GM18858 (cell line): ENCODE data around the gene SH3GL3.

ENCODE experiments used
- ATAC-seq: cut with Tn5 transposase; IDR thresholded peaks from one replicate; pipeline ENCODE4 v1.9.1; 2021; ENCODE audit not compliant: unreplicated experiment

The SH3GL3 gene

DNA sequence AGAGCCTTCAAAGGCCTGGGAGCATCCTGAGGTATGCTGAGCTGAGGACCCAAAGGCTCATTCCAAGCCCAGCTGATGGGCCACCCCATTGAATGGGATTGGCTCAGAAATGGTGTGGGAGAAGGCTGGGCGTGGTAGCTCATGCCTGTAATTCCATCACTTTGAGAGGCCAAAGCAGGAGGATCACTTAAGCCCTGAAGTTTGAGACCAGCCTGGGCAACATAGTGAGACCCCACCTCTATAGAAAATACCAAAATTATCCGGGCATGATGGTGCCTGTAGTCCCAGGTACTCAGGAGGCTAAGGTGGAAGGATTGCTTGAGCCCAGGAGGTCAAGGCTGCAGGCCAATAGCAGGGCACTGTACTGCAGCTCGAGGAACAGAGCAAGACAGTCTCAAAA, 163.0 kb downstream of the SH3GL3 start:
- ATAC-seq = no peak

DNA sequence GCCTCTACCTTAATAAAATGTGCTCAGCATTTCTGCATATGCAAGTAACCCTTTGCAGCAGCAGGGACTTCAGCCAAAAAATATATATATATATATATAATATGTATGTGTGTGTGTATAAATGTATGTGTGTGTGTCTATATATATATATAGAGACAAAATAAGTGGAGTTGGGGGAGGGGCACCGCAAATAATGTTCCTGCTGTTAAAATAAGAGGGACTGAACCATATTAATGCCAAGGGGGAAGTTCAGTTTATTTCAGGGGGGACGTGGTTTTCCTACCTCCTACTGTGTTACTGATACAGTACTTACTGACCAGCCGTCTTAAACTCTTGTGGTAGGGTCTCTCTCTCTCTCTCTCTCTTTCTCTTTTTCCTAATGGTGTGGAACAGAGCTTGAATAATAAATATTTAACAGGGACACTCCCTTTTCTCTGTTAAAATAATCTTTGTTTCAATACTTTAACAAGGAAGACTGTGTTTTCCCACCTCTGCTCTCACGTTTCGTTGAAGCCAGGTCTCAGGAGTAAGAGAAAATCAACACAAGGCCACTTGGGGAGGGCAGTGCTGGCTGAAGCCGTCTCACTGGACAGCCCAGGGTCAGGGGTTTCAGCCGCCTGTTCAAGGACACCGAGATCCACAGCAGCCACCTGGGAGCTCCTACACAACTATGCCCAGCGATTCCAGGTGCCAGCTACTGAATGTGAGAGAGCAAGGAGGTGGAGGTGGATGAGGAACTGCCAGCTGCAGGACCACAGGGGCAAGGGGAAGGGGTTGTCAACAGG, 164.0 kb downstream of the SH3GL3 start:
- no peak for ATAC-seq

DNA sequence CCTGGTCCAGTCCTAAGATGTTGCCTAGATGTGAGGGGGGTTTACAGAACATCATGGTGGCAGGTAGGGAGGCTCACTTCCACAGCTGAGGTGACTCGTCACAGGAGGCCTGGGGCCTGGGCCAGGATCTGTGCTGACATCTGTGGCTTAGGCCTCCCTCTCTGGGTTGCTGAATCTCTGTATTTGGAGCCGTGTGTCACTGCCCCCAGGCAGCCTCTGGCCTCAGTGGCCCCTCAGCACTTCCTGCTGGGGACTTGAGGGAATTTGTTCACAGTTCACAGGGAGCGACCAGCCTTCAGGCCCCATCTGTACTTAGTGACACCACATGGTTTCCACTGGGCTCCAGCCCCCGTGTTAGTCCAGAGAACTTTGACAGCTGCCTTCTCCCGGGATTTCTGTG, 165.1 kb downstream of the SH3GL3 start:
- no peak for ATAC-seq

GRCh38 chr15:83612898-83613635, 165.9 kb downstream of the SH3GL3 start:
- no peak for ATAC-seq

GRCh38 chr15:83613714-83614113, 166.6 kb downstream of the SH3GL3 start:
- no peak for ATAC-seq

DNA sequence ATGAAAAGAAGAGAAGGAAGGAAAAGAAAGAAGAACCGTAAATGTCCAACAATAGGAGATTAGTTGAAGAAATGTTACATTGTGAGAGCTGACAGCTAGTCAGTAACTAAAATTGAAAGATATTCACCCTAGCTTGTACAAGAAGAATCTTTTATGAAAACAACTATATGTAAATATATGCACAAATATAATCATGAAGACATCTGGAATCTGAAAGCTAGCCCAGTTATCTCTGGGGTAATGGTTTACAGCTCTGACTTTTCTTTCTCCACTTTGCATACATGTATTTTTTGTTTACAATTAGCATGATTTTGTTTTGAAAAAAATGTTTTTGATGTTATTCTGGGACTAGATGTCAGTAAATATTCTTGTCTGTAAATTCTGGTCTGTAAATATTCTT, 169.7 kb downstream of the SH3GL3 start:
- ATAC-seq = no peak

DNA sequence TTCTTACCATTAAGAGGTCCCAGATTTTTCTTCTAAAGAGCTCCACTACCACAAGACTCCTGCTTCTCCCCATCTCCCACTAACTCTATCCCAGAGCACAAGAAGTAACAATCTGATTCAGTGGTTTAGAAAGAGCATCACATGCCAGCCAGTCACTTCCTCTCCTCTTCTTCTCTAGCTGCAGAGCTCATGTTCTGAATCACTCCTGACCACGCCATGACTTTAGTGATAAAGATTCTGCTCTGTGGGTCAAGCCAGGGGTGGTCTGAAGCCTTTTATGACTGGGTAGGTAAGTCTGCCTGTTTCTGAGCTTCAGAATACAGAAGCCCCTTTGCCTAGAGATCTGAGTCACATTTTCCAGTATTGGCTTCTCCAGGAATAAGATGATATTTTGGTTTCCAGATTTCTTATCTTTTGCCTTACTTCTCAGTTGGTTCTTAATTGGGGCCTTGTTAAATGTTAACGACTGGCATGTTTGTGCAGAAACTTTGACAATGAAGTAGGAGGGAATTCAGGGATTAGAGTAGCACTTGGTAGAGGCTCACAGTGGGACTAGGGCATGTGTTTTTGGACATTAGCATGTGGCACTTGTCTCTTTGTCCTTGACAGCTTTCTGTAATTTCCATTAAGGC, 179.1 kb downstream of the SH3GL3 start:
- ATAC-seq = no peak

DNA sequence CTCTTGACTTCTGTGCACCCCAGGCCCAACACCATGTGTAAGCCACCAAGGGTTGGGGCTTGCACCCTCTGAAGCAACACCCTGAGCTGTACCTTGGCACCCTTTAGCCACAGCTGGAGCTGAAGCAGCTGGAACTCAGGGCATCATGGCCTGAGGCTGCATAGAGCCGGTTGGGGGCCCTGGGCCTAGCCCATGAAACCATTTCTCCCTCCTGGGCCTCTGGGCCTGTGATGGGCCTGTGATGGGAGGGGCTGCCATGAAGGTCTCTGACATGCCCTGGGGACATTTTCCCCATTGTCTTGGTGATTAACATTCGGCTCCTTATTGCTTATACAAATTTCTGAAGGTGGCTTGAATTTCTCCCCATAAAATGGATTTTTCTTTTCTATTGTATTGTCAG, 184.4 kb downstream of the SH3GL3 start:
- ATAC-seq = no peak

GRCh38 chr15:83643201-83643600, 196.1 kb downstream of the SH3GL3 start:
- no peak for ATAC-seq

- no peak for ATAC-seq
These were observed 197.3 kb downstream of the SH3GL3 start for GRCh38 chr15:83644439-83644838.

DNA sequence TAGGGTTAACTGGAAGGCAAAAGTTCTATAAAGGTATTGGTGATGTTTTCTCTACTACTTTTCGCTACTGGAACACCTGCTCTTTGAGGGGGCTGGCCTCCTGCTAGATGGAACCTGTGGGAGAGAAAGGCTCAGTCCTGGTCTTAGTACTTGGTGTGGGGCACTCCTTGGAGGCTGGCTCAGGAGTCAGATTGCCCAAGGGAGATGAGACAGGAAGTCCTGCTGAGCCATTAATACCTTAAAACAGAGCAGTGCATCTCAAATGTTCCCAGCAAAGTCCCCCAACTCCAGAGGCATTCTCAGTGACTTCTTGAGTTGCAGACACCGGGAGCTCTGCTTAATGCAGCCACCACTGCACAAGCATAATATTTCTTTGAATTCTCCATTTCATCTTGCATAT, 203.7 kb downstream of the SH3GL3 start:
- no peak for ATAC-seq

DNA sequence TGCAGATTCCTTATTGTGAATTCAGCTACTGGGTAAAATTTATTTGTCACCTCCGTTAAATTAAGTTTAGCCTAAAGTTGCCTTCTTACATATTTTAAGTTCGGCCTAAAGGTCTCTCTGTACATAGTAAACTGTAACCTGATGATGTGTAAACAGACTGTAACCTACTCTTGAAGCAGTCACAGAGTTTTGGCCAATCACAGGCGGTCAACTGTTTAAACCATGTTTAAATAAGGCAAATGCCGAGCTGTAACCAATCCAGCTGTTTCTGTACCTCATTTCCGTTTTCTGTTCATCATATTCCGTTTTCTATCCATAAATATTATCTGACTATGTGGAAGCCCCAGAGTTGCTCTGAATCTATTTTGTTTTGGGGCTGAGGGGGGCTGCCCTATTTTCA, 204.4 kb downstream of the SH3GL3 start:
- ATAC-seq = no peak

DNA sequence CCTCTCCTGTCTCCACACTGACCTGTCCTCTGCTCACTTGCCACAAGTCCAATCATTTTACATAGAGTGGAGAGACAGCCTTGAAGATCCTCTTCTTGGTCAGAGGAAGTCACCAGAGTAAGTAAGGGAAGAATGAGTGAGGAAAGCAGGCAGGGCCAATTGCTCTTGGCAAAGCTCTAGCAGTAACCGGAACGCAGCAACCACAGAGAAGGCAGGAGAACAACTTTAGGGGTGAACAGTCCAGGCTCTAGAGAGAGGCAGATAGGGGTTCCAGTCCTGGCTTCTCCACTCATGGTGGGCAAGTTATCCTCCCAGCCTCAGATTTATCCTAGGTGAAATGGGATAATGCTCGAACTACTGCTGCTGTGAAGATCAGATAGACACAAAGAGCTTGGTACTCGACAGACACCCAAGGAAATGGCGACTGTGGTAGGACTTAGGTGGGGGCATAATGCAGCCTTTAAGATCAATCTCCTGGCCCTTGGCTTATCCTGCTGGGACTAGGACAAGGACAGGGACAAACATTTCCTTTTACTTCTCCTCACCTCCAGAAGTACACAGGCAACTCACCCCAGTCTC, 205.6 kb downstream of the SH3GL3 start:
- ATAC-seq = no peak

DNA sequence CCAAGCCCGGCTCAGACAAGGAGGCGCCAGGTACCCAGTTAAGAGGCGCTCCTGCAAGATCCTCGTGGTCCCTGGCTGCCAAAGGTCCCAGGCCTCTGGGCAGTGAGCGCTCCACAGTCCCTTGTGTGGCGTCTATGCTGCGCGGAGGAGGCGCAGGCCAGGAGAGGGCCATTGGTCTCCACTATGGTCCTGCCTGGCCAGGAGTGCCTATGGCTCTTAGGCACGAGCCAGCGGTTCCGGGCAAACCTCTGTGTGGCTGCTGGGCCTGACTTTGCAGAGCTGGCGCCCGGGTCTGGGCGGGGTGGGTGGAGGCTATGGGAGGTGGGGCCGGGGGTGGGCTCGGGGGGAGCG, 206.1 kb downstream of the SH3GL3 start:
- no peak for ATAC-seq

DNA sequence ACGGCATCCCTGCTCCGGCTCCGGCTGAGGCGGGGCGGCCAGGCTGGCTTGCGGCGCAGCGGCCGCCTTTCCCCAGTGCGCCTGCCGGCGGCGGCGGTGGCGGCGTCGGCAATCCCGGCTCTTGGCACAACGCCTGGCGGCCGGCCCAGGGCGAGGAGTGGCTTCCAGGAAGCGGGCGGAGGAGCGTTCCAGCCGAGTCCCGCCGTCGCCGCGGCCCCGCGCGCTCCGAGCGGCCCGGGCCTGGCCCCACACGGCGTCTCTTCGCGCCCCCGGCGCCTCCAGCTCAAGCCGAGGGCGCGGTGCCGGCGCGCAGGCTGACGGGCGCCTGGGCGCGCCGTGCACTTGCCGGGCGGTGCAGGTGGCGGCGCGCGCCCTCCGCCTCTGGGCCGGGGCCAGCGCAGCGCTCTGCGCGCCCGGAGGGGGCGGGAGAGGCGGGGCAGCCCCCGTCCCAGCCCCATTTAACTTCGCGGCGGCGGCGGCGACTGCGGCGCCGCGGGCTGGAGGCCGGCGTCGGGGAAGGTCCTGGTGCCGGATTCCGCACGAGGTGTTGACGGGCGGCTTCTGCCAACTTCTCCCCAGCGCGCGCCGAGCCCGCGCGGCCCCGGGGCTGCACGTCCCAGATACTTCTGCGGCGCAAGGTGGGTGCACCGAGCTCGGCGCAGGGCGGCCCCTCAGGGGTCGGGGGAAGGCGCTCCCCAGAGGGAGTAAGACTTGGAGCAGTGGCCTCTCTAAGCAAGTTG, 206.7 kb downstream of the SH3GL3 start, which contains the start of gene ADAMTSL3:
TSS of gene ADAMTSL3 (plus strand) at position 485 of the 740 bp plus-strand sequence. CDS start 1,639 bp downstream, outside the sequence.
- no peak for ATAC-seq

DNA sequence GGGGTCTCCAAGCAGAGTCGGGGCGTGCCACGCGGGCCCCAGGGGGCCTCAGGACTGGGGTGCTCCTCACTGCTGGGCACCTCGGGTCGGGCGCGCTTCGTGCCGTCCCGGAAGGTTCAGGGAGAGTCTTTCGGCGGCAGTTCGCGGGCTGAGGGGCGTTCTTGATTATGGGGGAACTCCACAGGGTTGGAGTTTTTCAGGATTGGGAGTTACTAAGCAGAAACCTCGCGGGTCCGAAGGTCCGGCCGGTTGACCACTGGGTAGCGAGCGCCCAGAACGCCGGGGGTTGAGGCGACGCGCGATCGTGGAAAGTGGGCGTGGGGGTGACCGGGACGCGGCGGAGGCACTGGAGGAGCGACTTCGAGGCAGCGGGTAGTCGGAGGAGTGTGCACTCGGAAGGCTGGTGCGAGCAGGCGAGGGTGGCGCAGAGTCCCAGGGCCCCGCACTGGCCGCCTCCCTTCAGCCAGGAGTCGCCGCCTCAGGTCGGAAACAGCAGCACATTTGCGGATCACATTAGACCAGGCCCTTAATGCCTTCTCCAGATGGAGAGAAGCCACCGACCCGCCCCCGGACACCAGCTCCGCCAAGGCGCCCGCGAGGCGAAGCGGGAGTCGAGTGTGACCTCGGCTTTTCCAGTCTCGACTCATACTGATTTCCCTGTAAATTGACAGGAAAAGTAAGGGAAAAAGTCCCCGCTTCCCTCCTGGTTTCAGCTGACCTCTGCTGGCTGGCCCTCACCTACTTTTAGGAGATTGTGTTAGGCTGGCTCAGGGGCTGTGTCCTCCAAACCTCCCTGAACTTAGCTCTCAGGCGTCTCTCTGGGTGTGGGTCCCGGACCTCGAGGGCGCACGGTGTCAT, 207.5 kb downstream of the SH3GL3 start:
- no peak for ATAC-seq

GRCh38 chr15:83655237-83655616, 208.1 kb downstream of the SH3GL3 start:
- ATAC-seq = no peak

DNA sequence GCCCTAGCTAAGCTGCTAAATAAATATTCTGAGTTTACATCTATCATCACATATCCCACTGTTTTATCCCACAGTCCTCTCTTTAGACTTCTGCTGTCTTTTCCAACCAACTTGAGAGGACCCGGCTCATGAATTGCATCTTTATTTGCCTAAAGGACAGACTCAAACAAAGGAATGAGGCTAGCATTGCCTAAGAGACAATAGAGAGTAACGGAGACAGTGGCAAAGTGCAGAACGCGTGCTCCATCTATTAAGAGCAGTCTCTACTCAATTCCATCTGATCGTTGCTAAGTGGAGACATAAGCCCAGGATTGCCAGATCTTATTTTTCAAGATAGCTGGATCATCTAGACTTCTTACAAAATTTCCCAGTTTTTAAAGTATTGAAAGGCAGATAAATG, 209.1 kb downstream of the SH3GL3 start:
- ATAC-seq = no peak

DNA sequence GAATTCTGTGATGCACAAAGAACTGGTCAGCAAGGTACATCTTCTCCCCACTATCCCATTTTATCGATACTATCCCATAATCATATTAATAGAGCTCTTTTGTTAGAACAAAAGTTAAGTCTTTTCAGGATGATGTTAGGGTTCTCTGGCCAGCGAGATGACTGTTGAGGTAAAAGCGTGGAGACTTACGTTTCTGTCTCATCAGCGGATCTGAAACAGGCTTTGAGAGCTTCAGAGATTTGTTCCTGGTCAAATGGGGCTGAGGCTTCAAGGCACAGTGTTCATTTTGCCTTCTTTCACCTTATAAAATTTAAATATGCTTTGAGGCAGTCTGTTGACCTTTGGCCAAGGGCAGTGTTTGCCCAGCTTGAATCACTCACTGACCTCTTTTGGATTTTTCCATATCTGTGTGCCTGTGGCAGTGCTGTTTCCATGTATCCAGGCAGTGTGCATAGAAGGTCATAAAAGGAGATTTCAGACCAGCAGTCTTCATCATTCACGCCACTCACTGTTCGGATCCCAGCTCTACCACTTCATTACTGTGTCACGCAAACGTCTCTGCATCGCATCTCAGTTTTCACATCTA, 209.9 kb downstream of the SH3GL3 start:
- ATAC-seq = no peak

DNA sequence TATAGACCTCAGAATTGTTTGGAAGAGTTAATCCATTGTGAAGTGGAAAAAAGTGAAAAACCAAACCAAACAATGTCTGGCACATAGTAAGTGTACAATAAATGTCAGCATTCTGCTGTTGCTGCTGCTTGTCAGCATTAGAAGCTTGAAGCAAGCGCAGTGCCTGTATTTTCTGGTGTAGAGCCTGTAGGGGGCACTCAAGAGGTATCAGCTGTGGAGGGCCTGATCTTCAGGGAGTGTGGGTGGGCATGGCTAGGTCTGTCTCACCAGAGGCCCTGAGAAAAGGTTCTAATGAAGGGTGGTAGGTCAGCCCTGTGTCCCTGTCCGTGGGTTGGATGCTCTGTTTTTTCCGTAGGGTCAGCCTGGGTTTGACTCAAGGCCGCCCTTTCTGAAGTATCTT, 210.4 kb downstream of the SH3GL3 start:
- no peak for ATAC-seq
